Colonic mucosa (tissue), 4 donors: Measurements from ENCODE around the gene WWC1. TPM values are rescaled to one million over a fixed set of nuclear protein-coding genes. Genes with fewer than 3 reads are reported as not detected.

Source experiments
- DNase-seq: peaks from one replicate; pipeline ENCODE4 v3.0.0-alpha.2; 2020
- H3K27ac ChIP-seq: fragments of 200-600 bp; one replicate; pipeline ENCODE4 v1.8.0; 2021
- H3K27me3 ChIP-seq: fragments of 200-600 bp; one replicate; pipeline ENCODE4 v1.8.0; 2021
- H3K36me3 ChIP-seq: fragments of 200-600 bp; one replicate; pipeline ENCODE4 v1.8.0; 2021
- H3K4me1 ChIP-seq: fragments of 200-600 bp; one replicate; pipeline ENCODE4 v1.8.0; 2021; ENCODE audit warnings: mild to moderate bottlenecking
- H3K4me3 ChIP-seq: fragments of 200-600 bp; one replicate; pipeline ENCODE4 v1.8.0; 2021
- H3K9ac ChIP-seq, 2 donors: one replicate each; pipeline ENCODE4 v1.7.0; 2013; ENCODE audit warnings: control low read depth in 2 of 2, low read depth in 2 of 2, low read length in 2 of 2
- H3K9me3 ChIP-seq: fragments of 200-600 bp; one replicate; pipeline ENCODE4 v1.8.0; 2021
- intact Hi-C: fragments of 100-400 bp; cut with DNase I; formaldehyde crosslinking; loops from one replicate; pipeline ENCODE4 v1.14.1; 2022
- total RNA-seq, 2 donors: library from RNA; stranded (reverse); fragmentation: NEBNext Ultra II Directional in 1 of 2; extraction: Animal tissue kit (Norgen Biotek cat#: 25700) in 1 of 2; gene quantifications; one replicate each; pipeline ENCODE4 v1.2.1, GENCODE V29; 2021
- TF ChIP-seq, protein P1 (sequence below): fragments of 200-600 bp; IDR thresholded peaks from one replicate; pipeline ENCODE4 v1.8.0; 2022; ENCODE audit warnings: antibody characterized with exemption, mild to moderate bottlenecking
- donor health status: healthy.
- donor health status: DM: no; HTN: no; CAD: no.
- donor health status: DM: no; HTN: no; CAD: no.

WWC1 gene
- total RNA-seq, 2 donors from 2014 or later = 15.3 to 33.3 TPM

DNA sequence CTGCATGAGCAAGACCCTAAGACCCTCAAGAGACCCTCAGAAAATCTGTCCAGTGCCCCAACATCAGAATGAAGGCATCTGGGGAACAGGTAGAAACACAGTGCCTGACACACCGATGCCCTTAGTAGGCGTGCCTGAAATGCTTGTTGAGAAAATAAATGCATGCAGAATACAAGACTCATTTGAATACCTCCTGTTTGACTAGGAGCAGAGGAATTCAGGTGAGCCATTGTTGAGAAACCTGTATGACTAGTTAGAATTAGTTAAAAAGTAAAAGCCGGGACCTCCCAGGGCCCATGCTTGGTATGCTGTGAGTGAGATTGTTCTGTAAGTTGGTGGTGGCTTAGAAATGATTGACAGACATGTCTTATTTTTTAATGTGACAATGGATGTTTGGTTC, 55.0 kb downstream of the WWC1 start:
- Histone ChIP-seq H3K36me3 (no peaks in the 10 kb centered on the region), H3K4me1 (no peaks in the 10 kb centered on the region), H3K27ac (peak overlapping the region; percentile 32), H3K27me3 (no peaks in the 10 kb centered on the region), H3K9ac (peak overlapping the region in 1 of 2 donors; percentile 69), H3K9me3 (no peaks in the 10 kb centered on the region), H3K4me3 (no peak overlapping the region)
- DNase-seq = peak; percentile 47
- TF ChIP-seq, protein P1, sequence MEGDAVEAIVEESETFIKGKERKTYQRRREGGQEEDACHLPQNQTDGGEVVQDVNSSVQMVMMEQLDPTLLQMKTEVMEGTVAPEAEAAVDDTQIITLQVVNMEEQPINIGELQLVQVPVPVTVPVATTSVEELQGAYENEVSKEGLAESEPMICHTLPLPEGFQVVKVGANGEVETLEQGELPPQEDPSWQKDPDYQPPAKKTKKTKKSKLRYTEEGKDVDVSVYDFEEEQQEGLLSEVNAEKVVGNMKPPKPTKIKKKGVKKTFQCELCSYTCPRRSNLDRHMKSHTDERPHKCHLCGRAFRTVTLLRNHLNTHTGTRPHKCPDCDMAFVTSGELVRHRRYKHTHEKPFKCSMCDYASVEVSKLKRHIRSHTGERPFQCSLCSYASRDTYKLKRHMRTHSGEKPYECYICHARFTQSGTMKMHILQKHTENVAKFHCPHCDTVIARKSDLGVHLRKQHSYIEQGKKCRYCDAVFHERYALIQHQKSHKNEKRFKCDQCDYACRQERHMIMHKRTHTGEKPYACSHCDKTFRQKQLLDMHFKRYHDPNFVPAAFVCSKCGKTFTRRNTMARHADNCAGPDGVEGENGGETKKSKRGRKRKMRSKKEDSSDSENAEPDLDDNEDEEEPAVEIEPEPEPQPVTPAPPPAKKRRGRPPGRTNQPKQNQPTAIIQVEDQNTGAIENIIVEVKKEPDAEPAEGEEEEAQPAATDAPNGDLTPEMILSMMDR = no peak
- intact Hi-C loops = no loop called here

DNA sequence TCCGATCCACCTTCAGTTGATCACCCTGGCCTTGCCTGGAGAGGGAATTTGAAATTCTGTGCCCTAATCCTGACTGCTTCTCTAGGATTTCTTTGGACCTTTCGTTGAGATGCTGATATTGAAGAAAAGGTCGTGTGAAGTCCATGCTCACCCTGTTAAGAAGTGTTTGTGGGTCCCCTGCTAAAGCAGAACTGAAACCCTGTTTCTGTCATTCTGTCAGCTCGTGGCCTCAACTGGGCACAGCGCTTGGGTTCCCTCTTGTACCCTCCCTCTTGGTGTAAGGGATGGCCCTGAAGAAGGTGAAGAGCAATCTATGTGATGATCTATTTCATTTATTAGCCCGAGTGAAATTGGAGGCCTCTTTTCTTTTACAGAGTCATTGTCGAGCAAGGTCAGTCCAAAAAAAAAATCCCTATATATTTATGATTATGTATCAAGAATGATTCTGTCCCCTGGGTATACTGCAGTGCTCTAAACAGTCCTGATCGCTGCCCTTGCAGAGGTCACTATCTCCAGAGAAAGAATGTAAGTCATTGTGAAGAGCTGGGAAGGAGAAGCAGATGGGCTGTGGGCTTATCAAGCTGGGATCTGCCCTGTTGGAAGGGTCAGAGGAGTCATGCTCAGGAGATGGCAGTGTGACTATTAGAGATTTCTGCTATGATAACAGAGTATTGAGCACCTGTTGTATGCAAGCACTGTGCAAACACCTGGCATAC, 56.1 kb downstream of the WWC1 start:
- Histone ChIP-seq H3K36me3 (no peaks in the 10 kb centered on the region), H3K4me1 (no peaks in the 10 kb centered on the region), H3K9ac (peak overlapping the region in 1 of 2 donors; percentile 69), H3K4me3 (no peak overlapping the region), H3K9me3 (no peaks in the 10 kb centered on the region), H3K27me3 (no peaks in the 10 kb centered on the region), H3K27ac (peak overlapping the region; percentile 32)
- DNase-seq = no peak
- TF ChIP-seq, protein P1 = no peak
- intact Hi-C loops = no loop called here

GRCh38 chr5:168348084-168348414, 56.6 kb downstream of the WWC1 start:
- TF ChIP-seq, protein P1 = no peak
- H3K27me3 ChIP-seq = no peaks in the 10 kb centered on the region
- no peak overlapping the region for H3K9ac ChIP-seq
- H3K4me3 ChIP-seq = no peak overlapping the region
- H3K9me3 ChIP-seq = no peaks in the 10 kb centered on the region
- no peak overlapping the region for H3K27ac ChIP-seq
- intact Hi-C loops = no loop called here
- no peaks in the 10 kb centered on the region for H3K4me1 ChIP-seq
- no peaks in the 10 kb centered on the region for H3K36me3 ChIP-seq
- DNase-seq = peak; percentile 42

DNA sequence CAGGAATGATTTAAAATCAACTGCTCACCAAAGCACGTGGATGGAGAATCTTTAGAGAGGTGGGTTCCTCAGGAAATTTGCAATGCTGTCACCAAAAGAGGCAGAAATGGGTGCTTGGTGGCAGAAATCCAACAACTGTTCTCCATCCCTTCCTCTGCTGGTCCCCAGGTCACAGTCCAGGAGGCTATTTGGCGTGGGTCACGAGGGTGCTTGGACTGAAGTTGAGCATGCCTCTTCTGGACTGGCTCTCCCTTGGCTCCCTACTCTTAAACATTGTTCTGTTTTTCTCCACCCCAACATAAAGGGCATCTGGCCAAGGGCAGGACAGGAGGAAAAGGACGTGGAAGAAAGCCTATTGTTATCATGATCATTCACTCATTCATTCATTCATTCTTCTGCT, 58.9 kb downstream of the WWC1 start:
- Histone ChIP-seq H3K27me3 (no peaks in the 10 kb centered on the region), H3K27ac (no peak overlapping the region), H3K9ac (no peak overlapping the region), H3K4me3 (no peak overlapping the region), H3K4me1 (no peaks in the 10 kb centered on the region), H3K36me3 (no peaks in the 10 kb centered on the region), H3K9me3 (no peaks in the 10 kb centered on the region)
- intact Hi-C loops = no loop called here
- no peak for DNase-seq
- TF ChIP-seq, protein P1 = no peak

DNA sequence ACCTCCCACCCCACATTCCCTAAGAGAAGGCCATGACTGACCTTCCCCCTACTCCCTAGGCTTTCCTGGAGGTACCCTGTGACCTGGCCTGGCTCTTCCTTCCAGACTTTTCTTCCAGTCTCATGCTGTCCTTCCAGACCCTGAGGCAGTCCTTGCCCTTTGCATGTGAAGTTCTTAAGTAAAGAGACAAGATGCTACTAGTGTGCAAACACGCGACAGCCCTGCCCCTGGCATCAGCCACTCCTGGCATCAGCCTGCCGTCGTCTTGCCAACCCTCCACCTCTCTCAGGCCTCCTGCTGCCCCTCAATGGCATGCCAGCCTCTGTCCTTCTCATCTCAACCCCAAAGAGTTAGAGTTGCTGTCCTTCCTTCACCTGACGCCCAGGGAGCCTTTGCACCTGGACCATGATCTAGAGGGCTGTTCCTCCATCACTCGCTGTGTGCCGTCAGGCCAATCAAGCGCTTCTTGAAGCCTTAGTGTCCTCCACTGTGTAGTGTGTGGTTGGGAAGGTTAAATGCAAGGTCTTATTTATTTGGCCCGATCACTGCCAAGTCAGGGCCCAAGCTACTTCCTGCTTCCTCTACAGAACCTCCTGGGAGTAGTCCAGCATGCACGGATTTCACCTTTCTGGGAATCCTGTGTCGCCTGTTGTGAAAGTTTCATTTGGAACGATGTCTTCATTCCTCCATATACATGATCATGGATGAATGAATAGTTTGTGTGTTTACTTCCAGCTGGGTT, 61.9 kb downstream of the WWC1 start:
- no peak overlapping the region for H3K27ac ChIP-seq
- H3K4me3 ChIP-seq = no peak overlapping the region
- no peaks in the 10 kb centered on the region for H3K4me1 ChIP-seq
- TF ChIP-seq, protein P1 = no peak
- no peaks in the 10 kb centered on the region for H3K9me3 ChIP-seq
- no peaks in the 10 kb centered on the region for H3K36me3 ChIP-seq
- peak; percentile 44 for DNase-seq
- H3K9ac ChIP-seq = no peak overlapping the region
- intact Hi-C loops = no loop called here
- no peaks in the 10 kb centered on the region for H3K27me3 ChIP-seq
